H1 (cell line): Measurements from ENCODE around the gene MAP4K4. TPM values are rescaled to one million over a fixed set of nuclear protein-coding genes. Genes with fewer than 3 reads are reported as not detected.

Source experiments
- CTCF ChIA-PET: fragments of 300-600 bp; sonication (Branson Sonifier 250); formaldehyde crosslinking; loops from one replicate; lab custom pipeline; 2021; ENCODE audit not compliant: partially characterized antibody; lab: Charles Lee
- POLR2A ChIA-PET: fragments of 300-600 bp; sonication (Branson Sonifier 250); formaldehyde crosslinking; loops from one replicate; lab custom pipeline; 2021; ENCODE audit warnings: inconsistent platforms; ENCODE audit not compliant: partially characterized antibody; lab: Charles Lee
- DNase-seq, 2 experiments: peaks; one replicate each; pipeline versions ENCODE4 v3.0.0 to v3.0.0-alpha.2; 2010 to 2022; ENCODE audit warnings: low spot score in 2 of 2, low read depth in 1 of 2, mixed read lengths in 1 of 2
- FAIRE-seq: peaks from 2 replicates; lab custom pipeline; 2011; peaks lifted over from hg19 to GRCh38; lab: Jason Lieb, UNC
- H2AFZ ChIP-seq: 2 replicates; pipeline ENCODE4 v1.8.1; 2012; ENCODE audit warnings: low read length, inconsistent platforms
- H2AK5ac ChIP-seq: 2 replicates; pipeline ENCODE4 v1.6.1; 2013; ENCODE audit warnings: low read depth, low read length
- H2BK120ac ChIP-seq: replicated peaks from 2 replicates; pipeline ENCODE3; 2013; ENCODE audit warnings: low read depth, low read length, inconsistent platforms
- H2BK12ac ChIP-seq: 2 replicates; pipeline ENCODE4 v1.6.1; 2013; ENCODE audit warnings: low read depth, low read length
- H2BK15ac ChIP-seq: 2 replicates; pipeline ENCODE4 v1.6.1; 2013; ENCODE audit warnings: low read length
- H2BK20ac ChIP-seq: 2 replicates; pipeline ENCODE4 v1.6.1; 2013; ENCODE audit warnings: low read length
- H2BK5ac ChIP-seq: 2 replicates; pipeline ENCODE4 v1.6.1; 2013; ENCODE audit warnings: low read depth, low read length
- H3K14ac ChIP-seq: 2 replicates; pipeline ENCODE4 v1.6.1; 2013; ENCODE audit warnings: inconsistent platforms; ENCODE audit not compliant: insufficient read length
- H3K18ac ChIP-seq: 2 replicates; pipeline ENCODE4 v1.6.1; 2013; ENCODE audit warnings: low read length; ENCODE audit errors: extremely low read depth
- H3K23ac ChIP-seq: 2 replicates; pipeline ENCODE4 v1.6.1; 2013; ENCODE audit warnings: inconsistent platforms; ENCODE audit not compliant: insufficient read length
- H3K23me2 ChIP-seq: 2 replicates; pipeline ENCODE4 v1.6.1; 2013; ENCODE audit warnings: low read depth, low read length
- H3K27ac ChIP-seq: 2 replicates; pipeline ENCODE4 v1.6.1; 2011; ENCODE audit warnings: low read depth, low read length, inconsistent platforms
- H3K27me3 ChIP-seq, 4 experiments: replicated peaks in 1 of 4; 1 replicate in 1 of 4; 2 replicates in 3 of 4; pipeline versions ENCODE4 v1.6.1 to v1.8.1; 2011 to 2013; ENCODE audit warnings: low read length in 3 of 4, mild to moderate bottlenecking in 3 of 4, inconsistent platforms in 2 of 4, mixed read lengths in 2 of 4, moderate library complexity in 1 of 4; ENCODE audit not compliant: control insufficient read depth in 3 of 4, insufficient read depth in 3 of 4; ENCODE audit errors: extremely low read depth in 1 of 4
- H3K36me3 ChIP-seq, 4 experiments: 2 replicates each; pipeline versions ENCODE4 v1.6.1 to v1.8.1; 2011 to 2013; ENCODE audit warnings: mild to moderate bottlenecking in 4 of 4, low read length in 3 of 4, moderate library complexity in 2 of 4, control low read depth in 1 of 4, inconsistent platforms in 1 of 4; ENCODE audit not compliant: insufficient read depth in 4 of 4, control insufficient read depth in 2 of 4
- H3K4ac ChIP-seq: replicated peaks from 2 replicates; pipeline ENCODE3; 2013; ENCODE audit warnings: low read length, low read depth, mixed read lengths, inconsistent platforms; ENCODE audit not compliant: insufficient read length
- H3K4me1 ChIP-seq, 4 experiments: replicated peaks in 1 of 4; 1 replicate in 1 of 4; 2 replicates in 3 of 4; pipeline versions ENCODE4 v1.6.1 to v1.8.1; 2011 to 2013; ENCODE audit warnings: low read length in 3 of 4, inconsistent platforms in 2 of 4, mixed read lengths in 1 of 4; ENCODE audit not compliant: insufficient read depth in 4 of 4, control insufficient read depth in 3 of 4
- H3K4me2 ChIP-seq, 2 experiments: 2 replicates each; pipeline versions ENCODE4 v1.6.1 to v1.8.1; 2011 to 2013; ENCODE audit warnings: low read depth in 2 of 2, low read length in 2 of 2, control low read depth in 1 of 2, inconsistent platforms in 1 of 2, mild to moderate bottlenecking in 1 of 2; ENCODE audit not compliant: insufficient read depth in 1 of 2
- H3K4me3 ChIP-seq, 4 experiments: fragments of 200-600, 300-600 bp in 1 of 4; sonication (generic), shearing (Covaris generic), sonication (Bioruptor Twin) in 1 of 4; 2 replicates each; pipeline versions ENCODE4 v1.5.1 to v1.8.1; 2011 to 2016; ENCODE audit warnings: low read length in 4 of 4, low read depth in 3 of 4, control low read depth in 2 of 4, inconsistent platforms in 2 of 4, mild to moderate bottlenecking in 2 of 4, mixed read lengths in 1 of 4, moderate library complexity in 1 of 4; ENCODE audit not compliant: insufficient read depth in 2 of 4; ENCODE audit errors: extremely low read depth in 1 of 4
- H3K56ac ChIP-seq: replicated peaks from 2 replicates; pipeline ENCODE3; 2013; ENCODE audit warnings: low read depth, mild to moderate bottlenecking, mixed read lengths, low read length, inconsistent platforms; ENCODE audit not compliant: insufficient read length
- H3K79me1 ChIP-seq: 2 replicates; pipeline ENCODE4 v1.6.1; 2013; ENCODE audit warnings: low read depth, low read length, control low read depth
- H3K79me2 ChIP-seq, 2 experiments: 2 replicates each; pipeline versions ENCODE4 v1.6.1 to v1.8.1; 2012 to 2013; ENCODE audit warnings: low read length in 2 of 2, mild to moderate bottlenecking in 2 of 2, inconsistent platforms in 1 of 2; ENCODE audit not compliant: insufficient read depth in 2 of 2, control insufficient read depth in 1 of 2
- H3K9ac ChIP-seq, 4 experiments: replicated peaks in 1 of 4; 1 replicate in 1 of 4; 2 replicates in 3 of 4; pipeline versions ENCODE4 v1.6.1 to v1.8.1; 2011 to 2013; ENCODE audit warnings: low read depth in 3 of 4, low read length in 3 of 4, control low read depth in 2 of 4, mild to moderate bottlenecking in 2 of 4, moderate library complexity in 2 of 4, inconsistent platforms in 1 of 4; ENCODE audit errors: extremely low read depth in 1 of 4
- H3K9me3 ChIP-seq, 2 experiments: 2 replicates each; pipeline versions ENCODE4 v1.6.1 to v1.8.1; 2012 to 2013; ENCODE audit warnings: mild to moderate bottlenecking in 2 of 2, moderate library complexity in 2 of 2, control low read depth in 1 of 2, inconsistent platforms in 1 of 2, low read depth in 1 of 2, low read length in 1 of 2, mixed read lengths in 1 of 2; ENCODE audit not compliant: insufficient read depth in 2 of 2
- H4K20me1 ChIP-seq, 2 experiments: replicated peaks in 1 of 2; 2 replicates each; pipeline versions ENCODE3 to v1.8.1; 2011 to 2013; ENCODE audit warnings: inconsistent platforms in 2 of 2, low read length in 2 of 2, mild to moderate bottlenecking in 1 of 2; ENCODE audit not compliant: insufficient read depth in 2 of 2, control insufficient read depth in 1 of 2
- H4K5ac ChIP-seq: 2 replicates; pipeline ENCODE4 v1.6.1; 2013; ENCODE audit warnings: low read length, low read depth, mixed read lengths, inconsistent platforms; ENCODE audit not compliant: insufficient read length
- H4K8ac ChIP-seq: 2 replicates; pipeline ENCODE4 v1.8.0; 2013; ENCODE audit warnings: mild to moderate bottlenecking, moderate library complexity, low read length, inconsistent platforms; ENCODE audit not compliant: insufficient read depth; ENCODE audit errors: extremely low read depth
- H4K91ac ChIP-seq: replicated peaks from 2 replicates; pipeline ENCODE3; 2013; ENCODE audit warnings: low read length, mixed read lengths, inconsistent platforms; ENCODE audit not compliant: insufficient read length
- CBX8 ChIP-seq: fragments of 300-800, 300-1000 bp; sonication (generic); IDR thresholded peaks from 2 replicates; pipeline ENCODE4 v1.7.1; 2016; ENCODE audit warnings: low read depth, low read length, borderline replicate concordance
- CTBP2 ChIP-seq: IDR thresholded peaks from 2 replicates; pipeline ENCODE4 v1.7.0; 2011; ENCODE audit warnings: borderline replicate concordance, mild to moderate bottlenecking, moderate library complexity, mixed read lengths, low read length; ENCODE audit not compliant: insufficient read depth, insufficient read length
- EP300 ChIP-seq, 2 experiments: IDR thresholded peaks; 1 replicate in 1 of 2; 2 replicates in 1 of 2; pipeline ENCODE4 v1.6.1; 2011 to 2012; ENCODE audit warnings: low read depth in 2 of 2, low read length in 2 of 2, mild to moderate bottlenecking in 2 of 2, borderline replicate concordance in 1 of 2, inconsistent platforms in 1 of 2, moderate library complexity in 1 of 2
- EZH2 ChIP-seq: fragments of 200-600 bp; sonication (generic); IDR thresholded peaks from 2 replicates; pipeline ENCODE4 v1.7.1; 2012; ENCODE audit warnings: low read depth, mild to moderate bottlenecking, moderate library complexity, low read length, inconsistent platforms; ENCODE audit not compliant: severe bottlenecking
- GABPA ChIP-seq: IDR thresholded peaks from 2 replicates; pipeline ENCODE4 v1.6.1; 2011; ENCODE audit warnings: mild to moderate bottlenecking, low read length, moderate library complexity, borderline replicate concordance; ENCODE audit not compliant: insufficient read depth
- JUN ChIP-seq: IDR thresholded peaks from 2 replicates; pipeline ENCODE4 v1.6.1; 2011; ENCODE audit warnings: low read depth, mild to moderate bottlenecking, improper control_type of control experiment, low read length
- NRF1 ChIP-seq: IDR thresholded peaks from 2 replicates; pipeline ENCODE4 v1.6.1; 2011; ENCODE audit warnings: mild to moderate bottlenecking, low read depth, low read length, improper control_type of control experiment
- SIN3A ChIP-seq, 2 experiments: IDR thresholded peaks in 1 of 2; conservative IDR thresholded peaks in 1 of 2; 2 replicates each; pipeline ENCODE4 v1.6.1; 2011 to 2012; ENCODE audit warnings: low read length in 2 of 2, improper control_type of control experiment in 1 of 2, low read depth in 1 of 2, mild to moderate bottlenecking in 1 of 2
- SIX5 ChIP-seq: IDR thresholded peaks from 2 replicates; pipeline ENCODE4 v1.6.1; 2011; ENCODE audit warnings: mild to moderate bottlenecking, low read depth, low read length
- SP4 ChIP-seq: IDR thresholded peaks from 2 replicates; pipeline ENCODE4 v1.6.1; 2012; ENCODE audit warnings: low read length, inconsistent platforms
- SRF ChIP-seq: IDR thresholded peaks from 2 replicates; pipeline ENCODE4 v1.6.1; 2011; ENCODE audit warnings: mild to moderate bottlenecking, low read depth, low read length, moderate library complexity
- TBP ChIP-seq: IDR thresholded peaks from 2 replicates; pipeline ENCODE4 v1.6.1; 2011; ENCODE audit warnings: low read depth, low read length, improper control_type of control experiment
- WGBS, 2 experiments: shearing (Covaris generic) in 1 of 2; methylation state at CpG; one replicate each; pipeline versions ENCODE4 v1.1.6 to v1.1.7; 2013 to 2015; ENCODE audit warnings: low lambda C conversion rate in 2 of 2, mixed read lengths in 2 of 2, inconsistent platforms in 1 of 2, low coverage in 1 of 2, missing lambda C conversion rate in 1 of 2; ENCODE audit not compliant: insufficient replicate concordance in 2 of 2, insufficient coverage in 1 of 2, insufficient read length in 1 of 2; ENCODE audit errors: extremely low coverage in 1 of 2, missing lambda C conversion rate in 1 of 2; 5-methylcytosine and 5-hydroxymethylcytosine counted together
- polyA plus RNA-seq, 7 experiments: library from polyadenylated mRNA; depleted of rRNA in 3 of 7; stranded (reverse) in 5 of 7; unstranded in 2 of 7; fragments of >200 nt in 5 of 7; fragments of 200-250 nt in 2 of 7; gene quantifications; 1 replicate in 5 of 7; 2 replicates in 1 of 7; 4 replicates in 1 of 7; pipeline versions ENCODE4 v1.2.1 to v1.2.3, GENCODE V29; 2011 to 2013; ENCODE audit warnings: missing spikeins in 2 of 7, mixed read lengths in 2 of 7
- total RNA-seq: library from RNA; stranded (reverse); fragmentation: NEBNext Ultra II Directional; extraction: Animal tissue kit (Norgen Biotek cat#: 25700); gene quantifications from 2 replicates; pipeline ENCODE4 v1.2.1, GENCODE V29; 2021

The MAP4K4 gene
- total and polyA plus RNA-seq, 2 of the 8 experiments (the other 6 are each of a cell fraction or from before 2014, with no cell fraction given): 53.2 to 138 TPM

DNA sequence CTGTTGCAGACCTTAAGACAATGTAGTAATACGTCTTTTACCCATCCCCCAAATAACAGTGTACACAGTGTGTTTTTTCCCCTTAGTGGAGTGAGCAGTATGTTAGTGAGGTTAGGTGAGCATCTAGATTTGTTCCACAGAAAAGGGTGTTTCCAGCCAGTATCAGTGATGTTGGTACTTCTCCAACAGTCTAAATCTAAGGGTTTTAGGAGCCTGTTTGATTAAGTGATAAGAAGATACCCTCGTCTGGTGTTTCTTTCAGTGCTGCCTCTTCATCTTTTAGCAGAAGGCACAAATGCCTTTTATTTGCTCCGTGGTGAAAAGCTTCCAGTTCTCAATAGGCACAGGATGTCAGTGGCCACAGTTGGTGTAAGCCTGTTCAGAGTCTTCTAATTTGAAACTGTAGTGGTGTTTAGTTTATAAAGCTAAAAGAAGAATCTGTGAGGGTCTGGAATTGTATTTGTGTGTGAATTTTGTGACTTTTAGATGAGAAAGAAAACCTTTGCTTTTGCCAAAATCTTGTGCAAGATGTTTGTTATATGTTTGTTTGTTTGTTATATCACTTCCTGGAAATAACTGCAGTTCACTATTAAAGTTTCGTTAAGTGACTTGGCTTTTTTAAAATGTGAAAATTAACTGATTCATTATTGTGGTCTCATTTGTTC is 71.2 kb downstream of the MAP4K4 start:
- no peak for FAIRE-seq
- H3K27me3 ChIP-seq: no peaks in the 10 kb centered on the region
- no peak overlapping the region for H2BK20ac ChIP-seq
- H3K4me3 ChIP-seq: no peak overlapping the region
- no peak overlapping the region for H3K27ac ChIP-seq
- no peak for DNase-seq
- no peaks in the 10 kb centered on the region for H3K36me3 ChIP-seq
- H4K91ac ChIP-seq: no peak overlapping the region
- H4K8ac ChIP-seq: no peak overlapping the region
- ChIA-PET POLR2A (interaction anchor here (0.6 kb wide), 1 partner anchor 15 kb away, joined by 3 read pairs; no protein-coding TSS in a partner anchor), CTCF (interaction anchor here (1.3 to 3.2 kb wide), 2 partner anchors 63 to 348 kb away, joined by 3 to 11 read pairs; no protein-coding TSS in a partner anchor)
- no peak overlapping the region for H3K9ac ChIP-seq
- H2BK120ac ChIP-seq: no peak overlapping the region
- no peaks in the 10 kb centered on the region for H3K9me3 ChIP-seq
- peaks cover 14% of the 10 kb centered on the region for H3K79me1 ChIP-seq
- no peak overlapping the region for H3K14ac ChIP-seq
- no peak overlapping the region for H2BK15ac ChIP-seq
- no peak overlapping the region for H2BK12ac ChIP-seq
- H3K23ac ChIP-seq: no peak overlapping the region
- H4K20me1 ChIP-seq: peaks cover 10 to 20% of the 10 kb centered on the region in 2 experiments
- H2AK5ac ChIP-seq: no peak overlapping the region
- no peak overlapping the region for H3K4me2 ChIP-seq
- peaks cover 4 to 33% (median 20%) of the 10 kb centered on the region in 4 experiments; a peak in 6 of 7 replicates for H3K4me1 ChIP-seq
- H2AFZ ChIP-seq: no peak overlapping the region
- 68% methylated on average over 4 of the region's 4 CpGs; no CpG with 5 or more reads in 1 of the 2 experiments for WGBS, 2 experiments
- H2BK5ac ChIP-seq: no peak overlapping the region
- peaks cover 10 to 99% of the 10 kb centered on the region in 2 experiments for H3K79me2 ChIP-seq
- no peak overlapping the region for H3K18ac ChIP-seq
- H4K5ac ChIP-seq: no peak overlapping the region
- no peak overlapping the region for H3K4ac ChIP-seq
- no peak overlapping the region for H3K56ac ChIP-seq
- no peaks in the 10 kb centered on the region; the same call in 1 of the 2 replicates for H3K23me2 ChIP-seq
- TF ChIP-seq NRF1 (no peak), CTBP2 (no peak), GABPA (no peak), CBX8 (no peak), SP4 (no peak), SIN3A (conservative IDR thresholded peaks at IDR 0.05 in 1 of 2, IDR thresholded peaks at IDR 0.05 in 1 of 2; ENCODE audit: low read depth in 1 of 2, low read length in 2 of 2) (no peak), SIX5 (no peak), EP300 (IDR thresholded peaks at IDR 0.05; ENCODE audit: borderline replicate concordance in 1 of 2, low read depth in 2 of 2, low read length in 2 of 2) (no peak), JUN (no peak), SRF (no peak), EZH2 (no peak), TBP (no peak)
